Stimulated activated CD4-positive, alpha-beta T cell treated with anti-CD3 and anti-CD28 coated beads, TNF-alpha, amount 100 ng/mL, for 4 hours (primary cell): Measurements from ENCODE around the gene PDS5B.
"Not testable (repeated sequence)": the region's sequence is repeated elsewhere in the genome, so short reads cannot be mapped to it uniquely, and the experiment has no call there.

Source experiments
- DNase-seq, 3 experiments: peaks; one replicate each; pipeline ENCODE4 v3.0.0-alpha.2; 2020; ENCODE audit warnings: low read depth in 3 of 3

PDS5B gene

DNA sequence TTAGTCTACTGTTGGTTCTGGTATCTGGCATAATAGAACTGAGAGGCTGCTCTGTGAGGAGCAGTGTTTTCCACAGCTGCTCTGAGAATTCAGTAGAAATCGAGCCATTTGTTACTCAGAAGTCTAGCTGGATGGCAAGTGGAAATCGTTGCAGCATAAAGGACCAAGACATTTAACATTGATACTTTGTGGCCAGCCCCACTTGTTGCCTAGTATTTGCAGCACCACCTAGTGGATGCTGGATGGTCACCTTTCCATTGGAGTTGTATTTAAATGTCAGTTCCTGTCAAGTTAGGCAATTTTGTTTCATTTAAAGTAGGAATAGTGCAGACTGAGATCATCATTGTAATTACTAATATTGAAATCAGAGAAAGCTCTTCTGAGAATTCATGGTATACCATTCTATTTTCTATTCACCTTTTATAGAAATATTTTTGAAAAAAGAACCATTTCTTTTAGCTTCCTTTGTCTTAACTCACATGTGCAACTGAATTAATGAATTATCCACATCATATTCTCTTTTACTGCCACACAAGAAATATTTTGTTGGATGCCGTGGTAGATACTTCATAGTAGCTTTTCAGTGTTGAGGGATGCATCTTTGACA, 64.6 kb downstream of the PDS5B start:
- DNase-seq = peak in 2 of 3 experiments; percentile 25 to 40

DNA sequence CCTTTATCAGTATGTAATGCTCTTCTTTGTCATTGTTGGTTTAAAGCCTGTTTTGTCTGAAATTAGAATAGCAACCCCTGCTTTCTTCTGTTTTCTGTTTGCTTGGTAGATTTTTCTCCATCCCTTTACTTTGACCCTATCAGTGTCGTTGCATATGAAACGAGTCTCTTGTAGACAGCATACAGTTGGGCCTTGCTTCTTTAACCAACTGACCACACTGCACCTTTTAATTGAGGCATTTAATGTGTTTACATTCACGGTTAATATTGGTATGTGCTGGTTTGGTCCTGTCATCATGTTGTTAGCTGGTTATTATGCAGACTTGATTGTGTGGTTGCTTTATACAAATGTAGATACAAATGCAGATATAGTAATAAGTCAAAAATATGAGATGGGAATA, 71.1 kb downstream of the PDS5B start:
- no peak for DNase-seq

DNA sequence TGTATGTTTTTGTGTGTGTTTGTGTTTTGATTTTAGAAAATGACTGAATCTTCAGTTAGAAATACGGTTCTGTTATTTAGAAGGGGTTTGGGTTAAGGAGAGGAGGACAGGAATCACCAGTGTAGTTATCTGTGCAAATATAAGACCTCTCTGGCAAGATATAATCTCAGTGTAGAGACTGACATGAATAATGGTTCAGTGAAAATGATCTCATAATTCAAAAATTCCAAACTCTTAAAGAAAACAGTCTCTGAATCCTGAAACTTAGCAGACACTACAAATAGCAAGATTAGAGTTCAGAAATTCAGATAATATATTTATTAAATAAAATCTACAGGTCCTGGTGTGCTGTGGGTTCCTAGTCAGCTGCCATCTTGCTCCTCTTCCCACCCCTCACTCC, 73.5 kb downstream of the PDS5B start:
- DNase-seq = no peak

DNA sequence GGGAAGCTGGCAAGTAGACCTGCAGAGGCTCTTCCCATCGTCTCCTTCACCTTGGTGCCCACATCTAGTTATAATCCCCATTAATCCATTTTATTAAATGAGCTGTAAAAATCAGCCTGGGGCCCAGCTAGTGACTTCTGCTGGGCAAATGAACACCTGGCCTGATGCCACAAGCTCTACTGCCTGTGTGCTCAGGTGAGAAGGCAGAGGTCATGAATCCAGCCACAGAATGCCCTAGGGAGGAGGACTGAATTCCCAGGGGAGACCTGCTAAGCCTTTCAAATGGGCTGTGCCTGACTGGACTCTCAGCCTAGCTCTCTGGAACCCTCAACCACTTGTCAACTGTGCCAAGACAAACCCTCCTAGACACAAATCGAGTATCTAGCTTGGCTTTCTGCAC, 74.0 kb downstream of the PDS5B start:
- DNase-seq = no peak

DNA sequence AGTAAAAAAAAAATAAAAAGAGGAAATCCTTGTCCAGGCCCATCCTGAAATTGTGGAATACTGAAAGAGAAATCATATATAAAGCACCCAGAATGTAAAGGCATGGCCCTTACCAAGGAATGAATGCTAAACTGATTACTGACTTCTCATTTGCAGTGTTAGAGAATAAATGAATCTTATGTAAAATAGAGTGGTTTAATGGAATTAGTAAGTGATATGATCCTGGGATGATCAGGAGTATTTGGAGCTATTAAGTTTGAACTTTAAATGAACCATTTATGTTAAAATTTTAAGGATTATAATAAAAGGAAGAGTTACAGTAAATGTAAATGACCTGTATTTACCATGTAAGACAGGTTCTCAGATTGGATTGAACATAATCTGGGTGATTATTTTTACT, 75.4 kb downstream of the PDS5B start:
- DNase-seq = no peak

DNA sequence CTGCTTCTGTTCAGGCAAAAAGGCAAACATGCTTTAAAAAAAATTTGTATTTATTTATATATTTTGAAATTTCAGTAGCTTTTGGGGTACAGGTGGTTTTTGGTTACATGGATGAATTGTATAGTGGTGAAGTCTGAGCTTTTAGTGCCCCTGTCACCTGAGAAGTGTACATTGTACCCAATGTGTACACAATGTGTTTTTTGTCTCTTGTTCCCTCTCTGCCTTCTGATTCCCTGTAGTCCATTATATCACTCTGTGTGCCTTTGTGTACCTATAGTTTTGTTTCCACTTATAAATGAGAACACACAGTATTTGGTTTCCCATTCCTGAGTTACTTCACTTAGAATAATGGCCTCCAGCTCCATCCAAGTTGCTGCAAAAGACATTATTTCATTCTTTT, 77.4 kb downstream of the PDS5B start:
- no peak for DNase-seq

DNA sequence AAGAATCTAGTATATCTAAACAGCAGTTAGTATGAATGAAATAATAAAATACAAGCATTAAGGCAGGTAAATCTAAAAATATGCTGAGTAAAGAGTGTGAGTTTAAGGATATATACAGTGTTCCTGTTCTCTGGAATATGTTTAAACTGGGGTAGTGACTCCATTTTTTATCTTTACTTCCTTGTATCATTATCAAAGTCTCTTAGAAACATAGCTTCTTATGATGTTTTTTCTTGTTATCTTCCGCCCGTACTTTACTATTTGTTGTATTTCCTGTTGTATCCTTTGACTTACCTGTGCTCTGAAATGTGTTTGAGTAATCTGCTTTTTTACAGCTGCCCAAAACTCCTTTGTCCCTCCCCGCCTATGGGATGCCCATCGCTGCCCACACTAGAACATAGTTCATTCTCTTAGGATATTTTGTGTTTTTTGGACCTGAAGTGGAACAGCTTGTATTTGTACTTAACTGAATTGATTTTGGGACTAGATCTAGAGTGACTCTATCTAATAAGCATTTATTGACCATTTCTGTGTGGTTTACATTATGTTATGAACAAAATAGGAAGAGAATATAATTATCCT, 80.8 kb downstream of the PDS5B start:
- DNase-seq = no peak

DNA sequence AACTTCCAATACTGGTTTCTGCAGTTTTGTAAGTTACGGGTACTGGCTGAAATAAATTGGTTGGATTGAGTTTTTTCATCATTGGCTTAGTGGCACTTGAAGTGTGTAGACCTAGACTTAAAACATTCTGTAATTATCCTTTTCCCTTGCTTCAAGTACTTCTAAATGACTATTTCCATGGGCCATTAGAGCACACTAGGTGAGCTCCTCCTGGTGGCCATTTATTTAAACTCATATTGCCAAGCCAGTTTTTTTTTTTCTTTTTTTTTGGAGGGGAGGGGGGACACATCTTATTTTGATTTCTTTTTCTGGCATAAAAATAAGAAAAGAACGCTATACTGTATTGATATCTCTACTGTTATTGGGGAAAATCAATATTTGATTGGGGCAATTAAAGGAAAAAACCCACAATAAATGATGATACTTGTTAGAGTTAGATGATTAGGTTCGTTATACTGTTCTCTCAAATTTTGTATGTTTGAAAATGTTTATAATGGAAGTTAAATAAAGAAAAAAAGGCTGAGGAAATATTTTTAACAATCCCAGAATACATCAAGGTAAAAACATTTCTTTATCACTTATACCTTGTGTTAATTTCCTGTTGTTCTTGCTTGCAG, 82.9 kb downstream of the PDS5B start:
- no peak for DNase-seq

DNA sequence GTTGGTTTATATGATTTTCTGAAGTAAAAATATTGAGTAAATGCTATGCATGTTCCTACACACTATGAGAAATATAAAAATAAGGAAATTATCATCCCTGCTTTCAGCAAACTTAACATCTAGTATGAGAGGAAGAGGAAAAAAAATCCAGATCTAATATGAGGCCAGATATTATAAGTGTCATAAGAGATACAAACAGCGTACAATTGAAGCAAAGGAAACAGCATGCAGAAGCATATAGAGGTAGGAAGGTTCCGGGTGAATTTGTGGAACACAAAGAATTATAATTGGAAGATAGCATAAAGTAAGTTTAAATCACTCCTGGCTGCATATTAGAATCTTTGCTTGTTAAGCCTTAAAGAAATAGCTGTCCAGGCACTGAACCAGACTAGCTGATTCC, 88.3 kb downstream of the PDS5B start:
- DNase-seq = no peak

DNA sequence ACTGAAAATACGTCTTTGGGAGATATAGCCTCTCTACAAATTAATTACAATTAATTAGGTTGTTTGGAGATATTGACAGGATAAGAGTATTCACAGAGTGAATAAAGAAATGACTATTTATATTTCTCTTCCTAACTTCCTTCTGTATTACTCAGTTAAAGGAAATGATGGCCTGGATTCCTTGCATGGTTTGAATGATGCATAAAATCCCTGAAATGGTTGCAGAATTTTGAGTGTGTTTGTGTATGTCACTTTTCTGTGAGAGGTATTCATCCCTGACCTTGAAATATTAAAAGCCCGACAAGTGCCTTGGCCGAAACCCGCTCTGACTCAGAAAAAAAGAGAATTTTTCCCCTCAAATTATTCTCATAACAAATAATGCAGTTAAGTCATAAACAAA, 90.0 kb downstream of the PDS5B start:
- no peak for DNase-seq

DNA sequence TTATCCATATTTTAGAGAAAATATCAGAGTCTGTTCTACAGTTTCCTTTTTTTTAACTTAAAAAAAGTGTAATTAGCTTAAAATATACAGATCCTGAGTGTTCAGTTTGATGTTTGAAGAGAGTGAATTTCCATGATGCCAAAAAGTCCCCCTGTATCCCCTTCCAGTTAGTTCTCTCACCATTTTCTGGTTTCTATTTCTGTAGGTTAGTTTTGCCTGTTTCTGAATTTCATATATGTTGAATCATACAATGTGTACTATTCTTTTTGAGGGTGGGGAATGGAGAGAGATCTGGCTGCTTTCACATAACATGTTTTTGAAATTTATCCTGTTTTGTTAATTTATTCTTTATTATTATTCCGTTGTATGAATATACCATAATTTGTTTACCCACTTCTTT, 95.9 kb downstream of the PDS5B start:
- no peak for DNase-seq

DNA sequence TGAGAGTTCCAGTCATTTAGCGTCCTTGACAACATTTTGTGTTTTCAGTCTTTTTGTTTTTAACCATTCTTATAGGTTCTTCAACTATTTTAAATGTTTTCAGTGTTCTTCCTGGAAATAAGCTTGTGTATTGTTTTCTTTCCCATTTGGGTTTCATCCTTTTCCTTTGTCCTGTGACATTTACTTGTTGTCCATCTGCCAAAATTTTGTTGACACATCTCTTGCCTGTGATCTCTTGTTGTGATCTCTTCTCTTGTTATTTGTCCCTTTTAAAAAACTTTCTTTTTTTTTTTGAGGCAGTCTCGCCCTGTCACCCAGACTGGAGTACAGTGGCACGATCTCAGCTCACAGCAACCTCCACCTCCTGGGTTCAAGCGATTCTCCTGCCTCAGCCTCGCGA, 96.5 kb downstream of the PDS5B start:
- DNase-seq = no peak

DNA sequence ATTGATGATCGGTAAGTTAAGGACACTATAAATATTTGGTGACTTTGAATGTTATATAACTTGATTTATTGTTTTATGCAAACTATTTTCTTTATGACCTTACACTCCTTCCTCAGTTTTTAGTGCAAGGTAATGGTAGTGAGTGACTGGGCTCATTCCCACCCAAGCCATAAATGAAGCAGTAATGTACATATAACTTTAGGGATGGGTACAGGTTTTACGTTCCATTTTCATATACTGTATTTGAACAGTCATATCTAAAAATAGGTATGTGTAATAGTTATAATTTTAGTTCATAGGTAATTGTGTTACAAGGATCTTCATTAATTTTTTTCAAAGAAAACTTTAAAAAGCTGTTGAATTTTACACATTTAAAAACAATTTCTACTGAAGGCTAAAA, 101.0 kb downstream of the PDS5B start:
- DNase-seq = no peak

DNA sequence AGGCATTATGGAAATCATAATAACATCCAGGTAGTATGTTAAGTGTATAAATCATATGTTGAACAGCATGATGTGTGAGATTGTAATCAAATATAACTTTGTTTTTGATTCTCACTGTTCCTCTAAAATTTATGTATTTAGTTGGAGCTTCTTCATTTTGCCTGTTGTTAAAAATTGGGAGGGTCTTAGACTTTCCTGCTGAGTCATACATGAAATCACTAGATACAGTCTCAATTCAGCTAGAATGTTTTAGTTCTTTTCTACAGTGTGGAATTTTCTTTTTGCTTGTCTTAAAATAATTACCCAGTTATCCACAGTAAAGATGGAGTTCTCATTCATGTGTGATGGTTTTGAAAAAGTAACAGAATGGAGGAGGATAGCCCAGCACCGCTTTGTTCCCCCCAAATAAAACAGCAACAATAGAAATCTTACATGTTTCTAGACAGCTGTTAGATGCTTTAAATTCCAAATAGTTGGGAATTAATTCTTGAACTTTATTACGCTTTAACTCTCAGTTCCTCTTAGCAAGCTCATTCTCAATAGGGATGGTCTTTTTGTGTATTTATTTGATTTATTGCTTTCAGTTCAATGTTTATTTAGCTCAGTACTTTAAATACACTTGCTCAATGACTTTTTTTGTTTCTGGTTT, 109.5 kb downstream of the PDS5B start:
- DNase-seq = no peak

DNA sequence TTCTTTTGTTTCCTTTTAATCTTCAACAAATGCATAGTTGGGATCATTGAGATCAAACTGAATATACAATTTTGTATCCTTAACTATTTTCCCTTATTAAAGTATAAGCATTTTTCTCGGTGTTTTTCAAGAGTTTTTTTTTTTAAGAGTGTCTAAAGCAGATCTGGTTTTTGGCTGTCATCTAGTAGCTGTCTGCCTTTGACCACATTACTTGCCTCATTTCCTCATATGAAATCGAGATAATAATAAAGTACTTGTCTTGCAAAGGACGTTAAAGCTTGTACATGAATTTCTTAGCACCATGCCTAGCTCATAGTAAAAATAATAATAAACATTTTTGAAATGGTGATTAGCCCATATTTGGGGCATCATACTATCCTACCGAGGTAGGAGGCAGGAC, 121.2 kb downstream of the PDS5B start:
- no peak for DNase-seq

DNA sequence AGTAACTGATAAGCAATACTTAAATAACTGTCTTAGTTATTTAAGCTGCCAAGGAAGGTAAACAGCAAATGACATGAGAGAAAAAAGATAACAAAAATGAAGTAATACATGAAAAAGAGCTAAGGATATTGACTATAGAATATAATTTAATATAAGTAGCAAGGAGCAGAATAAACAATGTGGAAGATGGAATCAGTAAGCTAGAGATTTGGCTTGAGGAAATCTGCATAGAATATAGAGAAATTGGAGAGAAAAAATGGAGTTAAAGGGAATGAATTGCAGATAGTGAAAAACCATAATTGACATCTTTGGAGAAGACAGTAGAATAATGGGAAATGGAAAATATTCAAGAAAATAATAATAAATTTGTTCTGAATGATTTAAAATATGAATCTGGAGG, 127.1 kb downstream of the PDS5B start:
- no peak for DNase-seq

DNA sequence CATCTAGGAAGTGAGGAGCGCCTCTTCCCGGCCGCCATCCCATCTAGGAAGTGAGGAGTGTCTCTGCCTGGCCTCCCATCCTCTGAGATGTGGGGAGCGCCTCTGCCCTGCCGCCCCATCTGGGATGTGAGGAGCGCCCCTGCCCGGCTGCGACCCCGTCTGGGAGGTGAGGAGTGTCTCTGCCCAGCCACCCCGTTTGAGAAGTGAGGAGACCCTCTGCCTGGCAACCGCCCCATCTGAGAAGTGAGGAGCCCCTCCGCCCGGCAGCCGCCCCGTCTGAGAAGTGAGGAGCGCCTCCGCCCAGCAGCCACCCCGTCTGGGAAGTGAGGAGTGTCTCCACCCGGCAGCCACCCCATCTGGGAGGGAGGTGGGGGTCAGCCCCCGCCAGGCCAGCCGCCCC, 129.9 kb downstream of the PDS5B start:
- not testable (repeated sequence) for DNase-seq

DNA sequence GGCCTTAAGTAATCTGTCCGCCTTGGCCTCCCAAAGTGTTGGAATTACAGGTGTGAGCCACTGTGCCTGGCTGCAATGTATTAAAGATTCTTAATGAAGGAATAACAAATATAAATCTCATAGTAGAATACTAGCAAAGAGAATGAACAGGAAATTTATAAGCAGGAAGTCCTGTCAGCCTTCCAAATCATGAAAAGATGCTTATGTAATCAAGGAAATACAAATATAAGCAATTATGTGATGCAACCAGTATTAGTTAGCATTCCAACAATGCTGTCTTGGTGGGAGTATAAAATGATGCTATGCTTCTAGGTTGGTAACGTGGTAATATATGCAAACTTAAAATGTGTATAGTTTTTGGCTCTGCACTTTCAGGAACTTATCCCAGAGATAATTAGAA, 133.8 kb downstream of the PDS5B start:
- DNase-seq = no peak

DNA sequence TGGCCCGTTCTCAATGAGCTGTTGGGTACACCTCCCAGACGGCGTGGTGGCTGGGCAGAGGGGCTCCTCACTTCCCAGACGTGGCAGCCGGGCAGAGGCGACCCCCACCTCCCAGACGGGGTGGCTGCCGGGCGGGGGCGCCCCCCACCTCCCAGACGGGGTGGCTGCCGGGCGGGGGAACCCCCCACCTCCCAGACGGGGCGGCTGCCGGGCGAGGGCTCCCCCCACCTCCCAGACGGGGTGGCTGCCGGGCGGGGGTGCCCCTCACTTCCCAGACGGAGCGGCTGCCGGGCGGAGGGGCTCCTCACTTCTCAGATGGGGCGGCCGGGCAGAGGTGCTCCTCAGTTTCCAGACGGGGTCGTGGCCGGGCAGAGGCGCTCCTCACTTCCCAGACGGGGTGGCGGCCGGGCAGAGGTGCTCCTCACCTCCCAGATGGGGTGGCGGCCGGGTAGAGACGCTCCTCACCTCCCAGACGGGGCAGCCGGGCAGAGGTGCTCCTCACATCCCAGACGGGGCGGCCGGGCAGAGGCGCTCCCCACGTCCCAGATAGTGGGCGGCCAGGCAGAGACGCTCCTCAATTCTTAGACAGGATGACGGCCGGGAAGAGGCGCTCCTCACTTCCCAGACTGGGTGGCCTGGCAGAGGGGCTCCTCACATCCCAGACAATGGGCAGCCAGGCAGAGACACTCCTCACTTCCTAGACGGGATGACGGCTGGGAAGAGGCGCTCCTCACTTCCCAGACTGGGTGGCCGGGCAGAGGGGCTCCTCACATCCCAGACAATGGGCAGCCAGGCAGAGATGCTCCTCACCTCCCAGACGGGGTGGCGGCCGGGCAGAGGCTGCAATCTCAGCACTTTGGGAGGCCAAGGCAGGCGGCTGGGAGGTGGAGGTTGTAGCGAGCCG, 135.1 kb downstream of the PDS5B start:
- not testable (repeated sequence) for DNase-seq

DNA sequence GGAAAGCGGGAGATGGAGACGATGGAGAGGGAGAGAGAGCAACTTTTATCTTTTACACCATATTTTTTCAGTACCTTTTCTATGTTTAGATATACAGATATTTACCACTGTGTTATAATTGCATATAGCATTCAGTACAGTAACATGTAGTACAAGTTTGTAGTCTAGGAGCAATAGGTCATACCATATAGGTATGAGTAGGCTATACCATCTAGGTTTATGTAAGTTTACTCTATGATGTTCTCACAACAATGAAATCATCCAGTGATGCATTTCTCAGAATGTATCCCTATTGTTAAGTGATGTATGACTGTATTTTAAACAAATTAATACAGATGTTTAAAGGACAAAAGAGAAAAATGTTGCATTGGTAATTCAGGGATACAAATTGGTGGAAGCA, 136.1 kb downstream of the PDS5B start:
- no peak for DNase-seq

DNA sequence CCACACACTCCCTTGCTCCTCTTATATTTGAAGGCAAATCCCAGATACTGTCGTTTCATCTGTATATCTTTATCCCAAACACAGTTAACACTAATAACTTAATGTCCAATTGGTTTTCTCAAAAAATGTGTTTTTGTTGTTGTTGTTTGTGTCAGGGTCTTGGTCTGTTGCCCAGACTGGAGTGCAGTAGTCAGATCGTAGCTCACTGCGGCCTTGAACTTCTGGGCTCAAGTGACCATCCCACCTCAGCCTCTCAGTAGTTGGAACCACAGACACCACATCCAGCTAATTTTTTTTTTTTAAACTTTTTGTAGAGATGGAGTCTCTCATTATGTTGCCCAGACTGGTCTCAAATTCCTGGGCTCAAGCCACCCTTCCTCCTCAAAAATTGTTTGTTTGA, 137.7 kb downstream of the PDS5B start:
- DNase-seq = no peak

DNA sequence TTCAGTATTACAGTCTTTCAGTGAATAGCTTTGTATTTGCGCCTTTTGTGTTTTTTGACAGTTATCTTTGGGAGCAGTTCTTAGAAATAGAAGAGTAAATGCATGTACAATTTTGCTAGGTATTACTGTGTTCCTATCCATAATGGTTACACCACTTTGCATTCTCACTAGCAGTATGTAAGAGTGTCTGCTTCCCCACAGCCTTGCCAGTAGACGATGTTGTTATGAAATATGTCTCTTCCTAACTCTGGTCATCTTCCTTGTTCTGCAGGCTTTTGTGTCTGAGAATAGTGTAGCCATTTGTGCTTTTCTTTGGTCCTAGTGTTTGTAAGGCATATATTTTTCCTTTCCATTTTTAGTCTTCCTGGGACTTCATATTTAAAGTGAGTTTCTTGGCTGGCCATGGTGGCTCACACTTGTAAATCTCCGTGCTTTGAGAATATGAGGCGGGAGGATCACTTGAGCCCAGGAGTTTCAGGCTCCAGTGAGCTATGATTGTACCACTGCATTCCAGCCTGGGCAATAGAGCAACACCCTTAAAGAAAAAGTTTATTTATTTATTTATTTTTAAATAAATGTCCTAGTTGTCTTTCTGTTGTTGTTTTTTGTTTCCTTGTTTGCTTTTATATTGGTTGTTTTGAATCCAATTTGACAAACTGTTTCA, 140.3 kb downstream of the PDS5B start:
- DNase-seq = no peak
